ENCODE measurements around the gene SYNE2.

SYNE2 gene

GRCh38 chr14:63875311-63875710 is 22.5 kb downstream of the SYNE2 start:
- DNase-seq (ENCODE audit: low read depth), result no peak

- no peak for DNase-seq (ENCODE audit: low read depth)
These were observed 24.7 kb downstream of the SYNE2 start for GRCh38 chr14:63877550-63877939.

GRCh38 chr14:63878052-63878451 is 25.2 kb downstream of the SYNE2 start:
- DNase-seq (ENCODE audit: low read depth), result no peak

- no peak for DNase-seq (ENCODE audit: low read depth)
These were observed 26.0 kb downstream of the SYNE2 start for GRCh38 chr14:63878792-63879191.

- no peak for DNase-seq (ENCODE audit: low read depth)
These were observed 29.1 kb downstream of the SYNE2 start for GRCh38 chr14:63881926-63882325.

- DNase-seq (ENCODE audit: low read depth), result no peak
These were observed 35.1 kb downstream of the SYNE2 start for GRCh38 chr14:63887899-63888298.

- DNase-seq (ENCODE audit: low read depth), result no peak
These were observed 37.7 kb downstream of the SYNE2 start for GRCh38 chr14:63890553-63890952.

- DNase-seq (ENCODE audit: low read depth), result no peak
These were observed 38.6 kb downstream of the SYNE2 start for GRCh38 chr14:63891148-63891975.

GRCh38 chr14:63892265-63892664 is 39.5 kb downstream of the SYNE2 start:
- DNase-seq (ENCODE audit: low read depth), result no peak

GRCh38 chr14:63893701-63894458 is 41.1 kb downstream of the SYNE2 start:
- no peak for DNase-seq (ENCODE audit: low read depth)

GRCh38 chr14:63895510-63895909 is 42.7 kb downstream of the SYNE2 start:
- no peak for DNase-seq (ENCODE audit: low read depth)

GRCh38 chr14:63896278-63896720 is 43.5 kb downstream of the SYNE2 start:
- no peak for DNase-seq (ENCODE audit: low read depth)

GRCh38 chr14:63897721-63898163 is 44.9 kb downstream of the SYNE2 start:
- no peak for DNase-seq (ENCODE audit: low read depth)

GRCh38 chr14:63899953-63900352 is 47.1 kb downstream of the SYNE2 start:
- no peak for DNase-seq (ENCODE audit: low read depth)

GRCh38 chr14:63901434-63902085 is 48.8 kb downstream of the SYNE2 start:
- DNase-seq (ENCODE audit: low read depth), result no peak

- no peak for DNase-seq (ENCODE audit: low read depth)
These were observed 49.7 kb downstream of the SYNE2 start for GRCh38 chr14:63902375-63902976.

GRCh38 chr14:63904724-63905123 is 51.9 kb downstream of the SYNE2 start:
- DNase-seq (ENCODE audit: low read depth), result no peak

- no peak for DNase-seq (ENCODE audit: low read depth)
These were observed 52.6 kb downstream of the SYNE2 start for GRCh38 chr14:63905370-63905769.

- DNase-seq (ENCODE audit: low read depth), result no peak
These were observed 56.0 kb downstream of the SYNE2 start for GRCh38 chr14:63908667-63909264.

- DNase-seq (ENCODE audit: low read depth), result no peak
These were observed 57.2 kb downstream of the SYNE2 start for GRCh38 chr14:63909984-63910383.

GRCh38 chr14:63910583-63911363 is 58.0 kb downstream of the SYNE2 start:
- no peak for DNase-seq (ENCODE audit: low read depth)

Data from CMK (cell line).